HCT116 (cell line): ENCODE data around the gene SIL1. TPM values are rescaled to one million over a fixed set of nuclear protein-coding genes. Genes with fewer than 3 reads are reported as not detected.

Experiments
- ATAC-seq: fragments of 200-7000 bp; cut with Tn5 transposase; 2 replicates; pipeline ENCODE4 v1.9.1; 2020; ENCODE audit warnings: mild to moderate bottlenecking, moderate library complexity
- BruUV-seq: library from RNA; stranded (reverse); fragments of 400-500 nt; replicated peaks from 2 replicates; lab custom pipeline; 2021; lab: Mats Ljungman, UMichigan
- CTCF ChIA-PET: fragments of 300-600 bp; sonication (Branson Sonifier 250); formaldehyde crosslinking; loops from one replicate; lab custom pipeline; 2021; ENCODE audit warnings: antibody characterized with exemption; lab: Charles Lee
- POLR2A ChIA-PET: fragments of 300-600, 350-600 bp; sonication (Branson Sonifier 250); formaldehyde crosslinking; loops from one replicate; lab custom pipeline; 2021; ENCODE audit warnings: antibody characterized with exemption; lab: Charles Lee
- RAD21 ChIA-PET, 2 experiments: fragments of 300-600 bp; sonication (Branson Sonifier 250); formaldehyde crosslinking; loops; one replicate each; lab custom pipeline; 2023; ENCODE audit warnings: low total read pairs in 2 of 2; ENCODE audit not compliant: uncharacterized antibody in 2 of 2, unreplicated experiment in 2 of 2, low non-redundant PET in 1 of 2; lab: Charles Lee
- DNase-seq: peaks from one replicate; pipeline ENCODE4 v3.0.0-alpha.2; 2010; ENCODE audit warnings: low read depth, low spot score
- H2AFZ ChIP-seq: fragments of 200-600 bp; shearing (Covaris generic), sonication (generic); 2 replicates; pipeline ENCODE4 v1.6.1; 2017; ENCODE audit warnings: low read depth, mixed run types, mixed read lengths, antibody characterized with exemption, low read length; ENCODE audit not compliant: poor library complexity, severe bottlenecking
- H3K27ac ChIP-seq: 2 replicates; pipeline ENCODE4 v1.5.1; 2012; ENCODE audit warnings: low read depth, low read length
- H3K27me3 ChIP-seq: fragments of 200-600 bp; sonication (generic); 2 replicates; pipeline ENCODE4 v1.6.1; 2016; ENCODE audit warnings: mixed run types, low read length, mixed read lengths; ENCODE audit not compliant: insufficient read depth
- H3K36me3 ChIP-seq, 2 experiments: fragments of 200-500 bp in 1 of 2; fragments of 200-600 bp in 1 of 2; sonication (Bioruptor generic) in 1 of 2; sonication (generic) in 1 of 2; 2 replicates each; pipeline versions ENCODE4 v1.5.1 to v1.6.1; 2014 to 2016; ENCODE audit warnings: low read length in 2 of 2, inconsistent platforms in 1 of 2, mixed read lengths in 1 of 2, mixed run types in 1 of 2; ENCODE audit not compliant: insufficient read depth in 2 of 2, control insufficient read depth in 1 of 2
- H3K4me1 ChIP-seq, 2 experiments: fragments of 200-600 bp in 1 of 2; sonication (generic) in 1 of 2; 2 replicates each; pipeline versions ENCODE4 v1.5.1 to v1.6.1; 2012 to 2017; ENCODE audit warnings: low read length in 2 of 2, inconsistent platforms in 1 of 2, mild to moderate bottlenecking in 1 of 2, mixed read lengths in 1 of 2, mixed run types in 1 of 2, moderate library complexity in 1 of 2; ENCODE audit not compliant: insufficient read depth in 2 of 2, control insufficient read depth in 1 of 2
- H3K4me2 ChIP-seq: fragments of 200-600 bp; sonication (generic); 2 replicates; pipeline ENCODE4 v1.6.1; 2017; ENCODE audit warnings: mixed run types, low read length, mixed read lengths
- H3K4me3 ChIP-seq, 2 experiments: fragments of 200-600 bp in 1 of 2; sonication (generic) in 1 of 2; replicated peaks in 1 of 2; 2 replicates each; pipeline ENCODE4 v1.5.1; 2011 to 2016; ENCODE audit warnings: low read length in 2 of 2, control low read depth in 1 of 2, low read depth in 1 of 2, mild to moderate bottlenecking in 1 of 2, mixed read lengths in 1 of 2, mixed run types in 1 of 2
- H3K79me2 ChIP-seq: fragments of 200-600 bp; sonication (generic); 2 replicates; pipeline ENCODE4 v1.6.1; 2017; ENCODE audit warnings: mild to moderate bottlenecking, mixed run types, low read length, moderate library complexity, mixed read lengths; ENCODE audit not compliant: insufficient read depth
- H3K9ac ChIP-seq: fragments of 200-600 bp; sonication (generic); 2 replicates; pipeline ENCODE4 v1.6.1; 2016; ENCODE audit warnings: low read length, mixed read lengths
- H3K9me2 ChIP-seq: fragments of 200-600 bp; sonication (generic), shearing (Covaris generic); 2 replicates; pipeline ENCODE4 v1.6.1; 2017; ENCODE audit warnings: mixed run types, mild to moderate bottlenecking, moderate library complexity; ENCODE audit not compliant: insufficient read depth
- H3K9me3 ChIP-seq, 2 experiments: fragments of 200-500 bp in 1 of 2; fragments of 200-600 bp in 1 of 2; sonication (Bioruptor generic) in 1 of 2; sonication (generic) in 1 of 2; 2 replicates each; pipeline ENCODE4 v1.6.1; 2014 to 2017; ENCODE audit warnings: low read length in 2 of 2, mixed read lengths in 2 of 2, inconsistent platforms in 1 of 2, low read depth in 1 of 2, mild to moderate bottlenecking in 1 of 2, mixed run types in 1 of 2, moderate library complexity in 1 of 2; ENCODE audit not compliant: control insufficient read depth in 1 of 2, insufficient read depth in 1 of 2
- H4K20me1 ChIP-seq: fragments of 200-600 bp; sonication (generic), shearing (Covaris generic); 2 replicates; pipeline ENCODE4 v1.6.1; 2017; ENCODE audit warnings: mixed run types, mild to moderate bottlenecking, moderate library complexity; ENCODE audit not compliant: insufficient read depth
- ATF3 ChIP-seq: IDR thresholded peaks from 2 replicates; pipeline ENCODE4 v1.6.1; 2012
- CBX3 ChIP-seq: IDR thresholded peaks from 2 replicates; pipeline ENCODE4 v1.6.1; 2012; ENCODE audit warnings: low read depth
- CTCF ChIP-seq, 3 experiments: fragments of 200-600 bp in 1 of 3; sonication (generic) in 1 of 3; IDR thresholded peaks in 2 of 3; conservative IDR thresholded peaks in 1 of 3; 2 replicates each; pipeline ENCODE4 v1.5.1; 2012 to 2017; ENCODE audit warnings: low read depth in 2 of 3, low read length in 2 of 3, antibody characterized with exemption in 1 of 3, borderline replicate concordance in 1 of 3, control low read depth in 1 of 3, mild to moderate bottlenecking in 1 of 3, mixed read lengths in 1 of 3, mixed run types in 1 of 3, moderate library complexity in 1 of 3; ENCODE audit not compliant: insufficient read depth in 1 of 3
- EGR1 ChIP-seq: IDR thresholded peaks from 2 replicates; pipeline ENCODE4 v1.6.1; 2012; ENCODE audit warnings: low read depth
- ELF1 ChIP-seq: IDR thresholded peaks from 2 replicates; pipeline ENCODE4 v1.6.1; 2012; ENCODE audit warnings: low read depth, borderline replicate concordance
- EZH2 ChIP-seq: fragments of 200-600 bp; sonication (generic); IDR thresholded peaks from 2 replicates; pipeline ENCODE4 v1.6.1; 2017; ENCODE audit warnings: antibody characterized with exemption, mixed run types
- FOSL1 ChIP-seq: IDR thresholded peaks from 2 replicates; pipeline ENCODE4 v1.6.1; 2012; ENCODE audit warnings: low read depth
- REST ChIP-seq: IDR thresholded peaks from 2 replicates; pipeline ENCODE4 v1.6.1; 2012; ENCODE audit warnings: low read depth
- SRF ChIP-seq: IDR thresholded peaks from 2 replicates; pipeline ENCODE4 v1.6.1; 2012; ENCODE audit warnings: low read depth
- TCF7L2 ChIP-seq: IDR thresholded peaks from 2 replicates; pipeline ENCODE4 v1.7.0; 2011; ENCODE audit warnings: borderline replicate concordance, inconsistent platforms; ENCODE audit not compliant: insufficient read depth, insufficient read length; ENCODE audit errors: extremely low read depth
- intact Hi-C: fragments of 100-400 bp; cut with micrococcal nuclease; formaldehyde crosslinking; loops from 2 replicates; pipeline ENCODE4 v1.10.0; 2022
- total RNA-seq: library from RNA; stranded (reverse); gene quantifications from one replicate; pipeline ENCODE4 v1.2.1, GENCODE V29; 2021; ENCODE audit not compliant: unreplicated experiment

SIL1 gene
- total RNA-seq, 1 experiment from 2014 or later, result 34.0 TPM

GRCh38 chr5:139171779-139172404 lies 26.3 kb downstream of the SIL1 start:
- Histone ChIP-seq H3K9ac (no peak overlapping the region), H3K4me3 (no peak overlapping the region), H3K4me2 (no peak overlapping the region), H2AFZ (no peak overlapping the region), H3K27ac (no peak overlapping the region), H3K36me3 (no peaks in the 10 kb centered on the region), H3K27me3 (no peaks in the 10 kb centered on the region), H3K4me1 (no peaks in the 10 kb centered on the region), H3K79me2 (0 out of 2 replicates have a peak, but pooled peaks cover 9% of the 10 kb centered on the region), H3K9me3 (no peaks in the 10 kb centered on the region), H4K20me1 (no peaks in the 10 kb centered on the region), H3K9me2 (no peaks in the 10 kb centered on the region)
- DNase-seq (no peak), ATAC-seq (no peak)
- intact Hi-C loops, result no loop called here
- ChIA-PET CTCF (no interaction called here), POLR2A (no interaction called here)
- TF ChIP-seq CBX3 (no peak), ATF3 (no peak), REST (no peak), ELF1 (no peak), CTCF (IDR thresholded peaks at IDR 0.05 in 2 of 3, conservative IDR thresholded peaks at IDR 0.05 in 1 of 3; ENCODE audit: borderline replicate concordance in 1 of 3, insufficient read depth in 1 of 3, low read depth in 2 of 3, low read length in 2 of 3) (no peak), EZH2 (no peak), EGR1 (no peak), FOSL1 (no peak), TCF7L2 (no peak), SRF (no peak)
- TF ChIP-seq, all 23 proteins: peak for 0
- no TSS peak for BruUV-seq
- RAD21 ChIA-PET, result no interaction called here
